GM18508 (cell line): Measurements from ENCODE around the gene DPM3.
"Not testable (repeated sequence)": the region's sequence is repeated elsewhere in the genome, so short reads cannot be mapped to it uniquely, and the experiment has no call there.

ENCODE experiments used
- ATAC-seq: cut with Tn5 transposase; IDR thresholded peaks from one replicate; pipeline ENCODE4 v1.9.1; 2021; ENCODE audit warnings: moderate number of reproducible peaks; ENCODE audit not compliant: insufficient read depth, unreplicated experiment

DPM3 gene

GRCh38 chr1:155175927-155176371 lies 35.6 kb upstream of the DPM3 start:
- no peak for ATAC-seq

- no peak for ATAC-seq
Observed at GRCh38 chr1:155175281-155175926, 35.1 kb upstream of the DPM3 start.

- ATAC-seq: no peak
Observed at GRCh38 chr1:155174324-155175280, 34.3 kb upstream of the DPM3 start.

- ATAC-seq: no peak
Observed at GRCh38 chr1:155173478-155174323, 33.4 kb upstream of the DPM3 start, which contains the start of gene TRIM46. TSS of gene TRIM46 (plus strand) at chr1:155173849. CDS start at chr1:155173967, 118 bp downstream.

- ATAC-seq: peak; percentile 51
Observed at GRCh38 chr1:155172732-155173477, 32.6 kb upstream of the DPM3 start, which contains the start of gene KRTCAP2. TSS of gene KRTCAP2 (minus strand) at chr1:155173304. CDS start at chr1:155173224, 80 bp downstream.

GRCh38 chr1:155171836-155172731 lies 31.8 kb upstream of the DPM3 start:
- no peak for ATAC-seq

- ATAC-seq: no peak
Observed at GRCh38 chr1:155170806-155171205, 30.5 kb upstream of the DPM3 start.

GRCh38 chr1:155170101-155170785 lies 29.9 kb upstream of the DPM3 start:
- ATAC-seq: no peak

- no peak for ATAC-seq
Observed at GRCh38 chr1:155169541-155169940, 29.2 kb upstream of the DPM3 start.

- ATAC-seq: no peak
Observed at GRCh38 chr1:155168456-155169210, 28.3 kb upstream of the DPM3 start.

- ATAC-seq: not testable (repeated sequence)
Observed at GRCh38 chr1:155168105-155168445, 27.7 kb upstream of the DPM3 start.

- ATAC-seq: no peak
Observed at GRCh38 chr1:155167166-155168104, 27.1 kb upstream of the DPM3 start.

- no peak for ATAC-seq
Observed at GRCh38 chr1:155166471-155167165, 26.3 kb upstream of the DPM3 start.

- no peak for ATAC-seq
Observed at GRCh38 chr1:155166051-155166470, 25.7 kb upstream of the DPM3 start.

GRCh38 chr1:155164625-155165024 lies 24.3 kb upstream of the DPM3 start:
- not testable (repeated sequence) for ATAC-seq

- not testable (repeated sequence) for ATAC-seq
Observed at GRCh38 chr1:155163785-155164184, 23.5 kb upstream of the DPM3 start.
